Eye (tissue), 1 donor: Measurements from ENCODE around the gene STEAP2.

ENCODE experiments used
- DNase-seq: peaks from one replicate; pipeline ENCODE4 v3.0.0-alpha.2; 2015

STEAP2 gene

GRCh38 chr7:90276033-90276728 lies 64.6 kb downstream of the STEAP2 start:
- no peak for DNase-seq
